Activated CD4-positive, alpha-beta memory T cell treated with anti-CD3 and anti-CD28 coated beads, Interleukin-2, amount 10 ng/mL, durations not matched to agents 7 days and 5 days (primary cell): ENCODE results near the gene RYR3. TPM values are rescaled to one million over a fixed set of nuclear protein-coding genes. Genes with fewer than 3 reads are reported as not detected.
A peak's percentile ranks its signal among the peaks of the same experiment; 100 is the strongest.

Source experiments
- CTCF ChIA-PET: fragments of 350-600 bp; sonication (Branson Sonifier 250); formaldehyde crosslinking; loops from one replicate; lab custom pipeline; 2021; ENCODE audit warnings: antibody characterized with exemption, inconsistent platforms; lab: Charles Lee
- POLR2A ChIA-PET: fragments of 350-600 bp; sonication (Branson Sonifier 250); formaldehyde crosslinking; loops from one replicate; lab custom pipeline; 2021; ENCODE audit warnings: antibody characterized with exemption; lab: Charles Lee
- DNase-seq: peaks from one replicate; pipeline ENCODE4 v3.0.0-alpha.2; 2020
- H3K27ac Mint-ChIP-seq: one replicate; pipeline ENCODE4 v1.8.0; 2021; ENCODE audit warnings: mild to moderate bottlenecking, mixed read lengths
- H3K27me3 Mint-ChIP-seq: one replicate; pipeline ENCODE4 v1.8.0; 2021; ENCODE audit warnings: mixed read lengths
- H3K36me3 Mint-ChIP-seq: one replicate; pipeline ENCODE4 v1.8.0; 2021; ENCODE audit warnings: low read depth, mixed read lengths
- H3K4me1 Mint-ChIP-seq: one replicate; pipeline ENCODE4 v1.8.0; 2021; ENCODE audit warnings: mixed read lengths
- H3K4me3 Mint-ChIP-seq: one replicate; pipeline ENCODE4 v1.8.0; 2021; ENCODE audit warnings: mild to moderate bottlenecking, mixed read lengths
- H3K9me3 Mint-ChIP-seq: one replicate; pipeline ENCODE4 v1.8.0; 2021; ENCODE audit warnings: mixed read lengths
- total RNA-seq, 2 experiments: library from RNA; stranded (reverse); gene quantifications; one replicate each; pipeline ENCODE4 v1.2.3, GENCODE V29; 2021

The RYR3 gene
- total RNA-seq, 2 experiments from 2014 or later, result not detected

GRCh38 chr15:33722673-33723015 is 411.9 kb downstream of the RYR3 start:
- H3K4me1 Mint-ChIP-seq, result no peaks in the 10 kb centered on the region
- CTCF ChIA-PET, result no interaction called here
- no peak for DNase-seq
- POLR2A ChIA-PET, result no interaction called here
- H3K4me3 Mint-ChIP-seq, result no peak overlapping the region
- no peaks in the 10 kb centered on the region for H3K36me3 Mint-ChIP-seq
- H3K27ac Mint-ChIP-seq, result no peak overlapping the region
- no peaks in the 10 kb centered on the region for H3K27me3 Mint-ChIP-seq
- no peaks in the 10 kb centered on the region for H3K9me3 Mint-ChIP-seq

GRCh38 chr15:33724321-33725036 is 413.7 kb downstream of the RYR3 start:
- H3K36me3 Mint-ChIP-seq, result no peaks in the 10 kb centered on the region
- no peaks in the 10 kb centered on the region for H3K27me3 Mint-ChIP-seq
- DNase-seq, result no peak
- no peaks in the 10 kb centered on the region for H3K4me1 Mint-ChIP-seq
- no peak overlapping the region for H3K27ac Mint-ChIP-seq
- ChIA-PET POLR2A (no interaction called here), CTCF (interaction anchor here (1.3 kb wide), 1 partner anchor 11 kb away, joined by 3 read pairs; no protein-coding TSS in a partner anchor)
- H3K9me3 Mint-ChIP-seq, result no peaks in the 10 kb centered on the region
- no peak overlapping the region for H3K4me3 Mint-ChIP-seq

- DNase-seq, result no peak
- Mint-ChIP-seq H3K36me3 (no peaks in the 10 kb centered on the region), H3K9me3 (no peaks in the 10 kb centered on the region)
Observed at GRCh38 chr15:33729653-33730052, 418.9 kb downstream of the RYR3 start.

GRCh38 chr15:33730815-33731214 is 420.0 kb downstream of the RYR3 start:
- DNase-seq, result no peak
- H3K4me1 Mint-ChIP-seq, result peaks cover 2% of the 10 kb centered on the region
- H3K27ac Mint-ChIP-seq, result no peak overlapping the region
- no peaks in the 10 kb centered on the region for H3K9me3 Mint-ChIP-seq
- H3K27me3 Mint-ChIP-seq, result no peaks in the 10 kb centered on the region
- no peak overlapping the region for H3K4me3 Mint-ChIP-seq
- ChIA-PET CTCF (interaction anchor here (0.6 kb wide), 1 partner anchor 239 kb away, joined by 7 read pairs; no protein-coding TSS in a partner anchor), POLR2A (no interaction called here)
- H3K36me3 Mint-ChIP-seq, result no peaks in the 10 kb centered on the region

More at GRCh38 chr15:33729653-33730052, 418.9 kb downstream of the RYR3 start:
- Mint-ChIP-seq H3K4me1 (peaks cover 2% of the 10 kb centered on the region), H3K4me3 (no peak overlapping the region), H3K27me3 (no peaks in the 10 kb centered on the region), H3K27ac (no peak overlapping the region)
- ChIA-PET POLR2A (no interaction called here), CTCF (interaction anchor here (0.8 to 2.9 kb wide), 2 partner anchors 8 to 29 kb away, joined by 3 to 12 read pairs; no protein-coding TSS in a partner anchor)

- Mint-ChIP-seq H3K36me3 (no peaks in the 10 kb centered on the region), H3K4me1 (peaks cover 2% of the 10 kb centered on the region), H3K27me3 (peaks cover 3% of the 10 kb centered on the region), H3K27ac (no peak overlapping the region), H3K9me3 (no peaks in the 10 kb centered on the region), H3K4me3 (no peak overlapping the region)
- ChIA-PET POLR2A (no interaction called here), CTCF (interaction anchor here (0.7 to 1.4 kb wide), 5 partner anchors 12 to 229 kb away, joined by 3 to 4 read pairs (median 4); no protein-coding TSS in a partner anchor)
- no peak for DNase-seq
Observed at GRCh38 chr15:33735143-33735542, 424.4 kb downstream of the RYR3 start.

GRCh38 chr15:33735637-33736247 is 425.0 kb downstream of the RYR3 start:
- CTCF ChIA-PET, result interaction anchor here (1.0 to 2.0 kb wide), 6 partner anchors 12 to 229 kb away, joined by 3 to 6 read pairs (median 4); no protein-coding TSS in a partner anchor
- POLR2A ChIA-PET, result no interaction called here
- H3K9me3 Mint-ChIP-seq, result no peaks in the 10 kb centered on the region
- no peak overlapping the region for H3K4me3 Mint-ChIP-seq
- H3K36me3 Mint-ChIP-seq, result no peaks in the 10 kb centered on the region
- no peak for DNase-seq
- peaks cover 3% of the 10 kb centered on the region for H3K27me3 Mint-ChIP-seq
- H3K4me1 Mint-ChIP-seq, result peaks cover 2% of the 10 kb centered on the region
- no peak overlapping the region for H3K27ac Mint-ChIP-seq

GRCh38 chr15:33737687-33738601 is 427.2 kb downstream of the RYR3 start:
- POLR2A ChIA-PET, result no interaction called here
- H3K4me3 Mint-ChIP-seq, result no peak overlapping the region

GRCh38 chr15:33738941-33739664 is 428.3 kb downstream of the RYR3 start:
- H3K9me3 Mint-ChIP-seq, result no peaks in the 10 kb centered on the region
- no peak for DNase-seq
- H3K36me3 Mint-ChIP-seq, result no peaks in the 10 kb centered on the region
- H3K4me1 Mint-ChIP-seq, result no peaks in the 10 kb centered on the region
- H3K4me3 Mint-ChIP-seq, result no peak overlapping the region
- peaks cover 3% of the 10 kb centered on the region for H3K27me3 Mint-ChIP-seq
- POLR2A ChIA-PET, result no interaction called here
- no peak overlapping the region for H3K27ac Mint-ChIP-seq
- CTCF ChIA-PET, result interaction anchor here (0.6 to 2.1 kb wide), 5 partner anchors 8 to 524 kb away, joined by 3 to 12 read pairs (median 3); partner anchors contain the start of gene CHRM5

More at GRCh38 chr15:33737687-33738601, 427.2 kb downstream of the RYR3 start:
- CTCF ChIA-PET, result interaction anchor here (0.8 to 2.1 kb wide), 6 partner anchors 9 to 230 kb away, joined by 3 to 12 read pairs (median 4); partner anchors contain the start of gene CHRM5
- peak; percentile 23 for DNase-seq
- Mint-ChIP-seq H3K4me1 (no peaks in the 10 kb centered on the region), H3K27me3 (peaks cover 3% of the 10 kb centered on the region), H3K9me3 (no peaks in the 10 kb centered on the region), H3K27ac (no peak overlapping the region), H3K36me3 (no peaks in the 10 kb centered on the region)

GRCh38 chr15:33742306-33742705 is 431.5 kb downstream of the RYR3 start:
- no peak for DNase-seq
- Mint-ChIP-seq H3K4me3 (no peak overlapping the region), H3K4me1 (no peaks in the 10 kb centered on the region), H3K27me3 (peaks cover 3% of the 10 kb centered on the region), H3K9me3 (no peaks in the 10 kb centered on the region), H3K27ac (no peak overlapping the region), H3K36me3 (no peaks in the 10 kb centered on the region)
- CTCF ChIA-PET, result no interaction called here
- POLR2A ChIA-PET, result no interaction called here

- Mint-ChIP-seq H3K36me3 (no peaks in the 10 kb centered on the region), H3K27ac (no peak overlapping the region), H3K27me3 (peaks cover 2% of the 10 kb centered on the region), H3K9me3 (no peaks in the 10 kb centered on the region), H3K4me3 (no peak overlapping the region), H3K4me1 (no peaks in the 10 kb centered on the region)
- DNase-seq, result no peak
- ChIA-PET CTCF (no interaction called here), POLR2A (no interaction called here)
Observed at GRCh38 chr15:33742800-33743199, 432.0 kb downstream of the RYR3 start.

GRCh38 chr15:33746203-33746602 is 435.4 kb downstream of the RYR3 start:
- no peaks in the 10 kb centered on the region for H3K9me3 Mint-ChIP-seq
- no peak overlapping the region for H3K27ac Mint-ChIP-seq
- H3K36me3 Mint-ChIP-seq, result no peaks in the 10 kb centered on the region
- ChIA-PET CTCF (no interaction called here), POLR2A (no interaction called here)
- H3K4me1 Mint-ChIP-seq, result no peaks in the 10 kb centered on the region
- no peaks in the 10 kb centered on the region for H3K27me3 Mint-ChIP-seq
- DNase-seq, result no peak
- H3K4me3 Mint-ChIP-seq, result no peak overlapping the region

GRCh38 chr15:33753012-33753411 is 442.2 kb downstream of the RYR3 start:
- no peak for DNase-seq
- H3K27me3 Mint-ChIP-seq, result peaks cover 7% of the 10 kb centered on the region
- H3K9me3 Mint-ChIP-seq, result no peaks in the 10 kb centered on the region
- H3K4me1 Mint-ChIP-seq, result no peaks in the 10 kb centered on the region
- H3K4me3 Mint-ChIP-seq, result no peak overlapping the region
- CTCF ChIA-PET, result no interaction called here
- no peaks in the 10 kb centered on the region for H3K36me3 Mint-ChIP-seq
- no peak overlapping the region for H3K27ac Mint-ChIP-seq
- POLR2A ChIA-PET, result no interaction called here
